GM19455 (cell line): ENCODE data around the gene UNC119.

Experiments used
- ATAC-seq: cut with Tn5 transposase; IDR thresholded peaks from one replicate; pipeline ENCODE4 v1.9.1; 2021; ENCODE audit not compliant: unreplicated experiment

The UNC119 gene

DNA sequence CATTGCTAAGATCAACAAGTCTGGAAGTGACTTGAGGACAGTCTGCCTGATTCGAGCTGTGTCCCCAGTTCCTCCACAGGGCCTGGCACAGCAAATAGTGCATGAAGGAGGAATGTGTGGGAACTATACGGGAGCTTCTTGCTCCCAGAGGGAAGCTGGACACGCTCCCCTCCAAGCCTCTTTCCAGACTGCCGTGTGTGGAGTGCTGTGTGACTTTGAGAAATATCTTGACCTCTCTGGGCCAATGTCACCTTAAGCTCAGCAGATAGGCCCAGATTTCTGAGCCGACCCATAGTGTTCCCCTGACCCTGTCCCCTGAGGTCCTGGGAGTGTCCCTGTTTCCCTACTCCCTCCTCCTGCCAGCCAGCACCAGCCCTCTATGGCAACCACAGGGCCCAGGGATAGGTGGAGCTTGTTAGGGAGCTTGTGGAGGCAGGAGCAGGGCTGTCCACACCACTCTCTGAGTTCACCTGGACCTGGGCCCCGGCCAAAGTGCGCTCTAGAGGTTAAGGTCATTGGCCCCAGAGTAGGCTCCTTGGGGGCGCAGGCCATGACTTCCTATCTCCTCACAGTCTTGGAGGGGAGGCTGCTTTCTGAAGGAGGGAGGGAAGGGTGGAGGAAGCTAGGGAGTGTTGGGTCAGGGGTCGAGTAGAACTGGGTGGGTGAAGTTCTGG lies 52.6 kb downstream of the UNC119 start:
- ATAC-seq = no peak

- ATAC-seq = no peak
Observed at GRCh38 chr17:28499364-28499664, 53.1 kb downstream of the UNC119 start.

DNA sequence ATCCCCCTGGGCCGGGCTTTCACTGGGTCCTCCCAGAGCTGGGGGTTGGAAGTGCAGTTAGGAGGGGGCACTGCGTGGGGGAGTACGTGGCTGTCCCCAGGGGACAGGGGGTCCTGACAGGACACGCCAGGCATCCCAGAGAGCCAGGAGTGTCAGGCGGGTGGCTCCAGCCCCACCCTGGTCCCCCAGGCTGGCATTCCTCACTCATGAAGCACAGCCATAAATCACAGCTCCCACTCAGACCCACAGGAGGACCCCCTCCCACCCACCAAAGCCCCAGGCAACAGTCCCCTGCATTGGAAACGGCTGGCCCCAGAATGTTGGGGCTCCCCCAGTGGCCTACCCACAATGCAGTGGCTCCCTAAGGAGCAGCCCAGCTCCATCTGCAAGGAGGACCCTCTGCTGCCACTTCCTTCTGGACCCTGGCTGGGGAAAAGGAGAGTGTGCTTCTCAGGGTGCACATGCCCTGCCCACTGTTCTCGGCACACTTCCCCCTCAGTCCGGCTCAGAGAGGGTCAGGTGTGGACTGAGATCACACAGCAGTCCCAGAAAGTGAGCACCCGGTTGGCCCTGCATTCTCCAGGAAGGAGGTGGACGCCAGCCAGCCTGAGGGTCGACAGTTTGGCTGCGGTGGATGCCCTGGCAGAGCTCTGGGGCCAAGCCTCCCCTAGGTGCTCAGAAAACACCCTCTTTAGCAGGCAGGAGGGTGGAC lies 53.6 kb downstream of the UNC119 start:
- ATAC-seq = no peak

GRCh38 chr17:28497931-28498330 lies 54.5 kb downstream of the UNC119 start:
- no peak for ATAC-seq
